ENCODE measurements around the gene SND1. TPM values are rescaled to one million over a fixed set of nuclear protein-coding genes. Genes with fewer than 3 reads are reported as not detected.

SND1 gene
- total RNA-seq, 1 experiment from 2014 or later: 274 TPM

DNA sequence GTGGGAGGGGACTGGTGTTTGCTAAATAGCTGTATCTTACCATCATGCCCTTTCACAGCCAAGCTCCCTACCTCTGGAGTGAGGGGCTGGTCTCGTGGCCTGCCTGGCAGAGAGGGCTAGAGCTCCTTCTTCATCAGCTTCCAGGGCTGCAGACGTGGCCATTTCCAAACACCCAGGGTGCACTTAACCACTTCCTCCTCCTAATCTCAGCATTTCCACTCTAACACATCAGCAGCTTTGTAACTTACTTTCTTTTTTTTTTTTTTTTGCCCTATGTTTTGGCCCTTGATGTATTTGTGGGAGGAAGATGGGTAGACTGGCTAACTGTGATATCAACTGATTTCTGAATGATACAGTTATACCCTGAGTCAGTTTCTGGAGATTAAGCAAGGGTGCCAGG lies 351.8 kb downstream of the SND1 start:
- Mint-ChIP-seq H3K27ac (ENCODE audit: unreplicated experiment) (no peak overlapping the region), H3K27me3 (ENCODE audit: insufficient read depth, unreplicated experiment) (no peaks in the 10 kb centered on the region), H3K9me3 (ENCODE audit: unreplicated experiment) (no peaks in the 10 kb centered on the region), H3K4me3 (ENCODE audit: unreplicated experiment) (no peak overlapping the region), H3K36me3 (ENCODE audit: insufficient read depth, unreplicated experiment) (peaks cover 95% of the 10 kb centered on the region), H3K4me1 (ENCODE audit: low read depth, unreplicated experiment) (peaks cover 12% of the 10 kb centered on the region)
- CTCF ChIA-PET: no interaction called here
- intact Hi-C loops (cut with micrococcal nuclease; ENCODE audit: unreplicated experiment): no loop called here
- POLR2A ChIA-PET: no interaction called here
- H3K27me3 ChIP-seq (replicated peaks; ENCODE audit: control insufficient read depth, insufficient read depth, low read length): no peaks in the 10 kb centered on the region
- no peak for DNase-seq
- peaks cover 20% of the 10 kb centered on the region for H3K4me1 ChIP-seq
- TF ChIP-seq CTCF (IDR thresholded peaks at IDR 0.05; ENCODE audit: insufficient read depth in 1 of 2, low read depth in 1 of 2, low read length in 1 of 2, severe bottlenecking in 1 of 2, unreplicated experiment in 1 of 2): no peak
- no peak overlapping the region for H3K4me3 ChIP-seq (ENCODE audit: low read depth, low read length)
- H3K9me3 ChIP-seq: no peaks in the 10 kb centered on the region
- peaks cover 1% of the 10 kb centered on the region; the same call in 1 of the 2 replicates for H3K36me3 ChIP-seq (ENCODE audit: control insufficient read depth, insufficient read depth, low read length)
- no TSS peak for BruUV-seq (replicated peaks)

DNA sequence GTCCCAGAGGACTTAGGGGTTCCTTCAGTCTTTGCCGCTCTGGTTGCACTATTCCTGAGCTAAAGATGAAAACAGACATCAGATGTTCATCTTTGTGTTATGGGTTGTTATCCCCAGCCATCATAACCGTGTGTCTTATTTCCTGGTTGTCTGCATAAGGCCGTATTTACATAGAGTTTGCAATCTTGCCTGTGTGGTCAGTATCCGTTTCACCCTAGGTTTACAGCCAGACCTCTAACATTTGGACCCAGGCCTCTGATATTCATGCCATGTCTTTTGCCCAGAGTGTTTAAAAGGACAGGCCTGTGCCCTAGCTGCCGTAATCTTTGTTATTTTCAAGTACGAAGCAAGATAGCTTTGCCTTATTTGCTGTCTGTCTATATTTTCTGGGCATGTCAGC lies 352.6 kb downstream of the SND1 start:
- POLR2A ChIA-PET: no interaction called here
- no TSS peak for BruUV-seq (replicated peaks)

GRCh38 chr7:128005117-128005516 lies 353.1 kb downstream of the SND1 start:
- Mint-ChIP-seq H3K36me3 (ENCODE audit: insufficient read depth, unreplicated experiment) (peaks cover 92% of the 10 kb centered on the region), H3K9me3 (ENCODE audit: unreplicated experiment) (no peaks in the 10 kb centered on the region), H3K27ac (ENCODE audit: unreplicated experiment) (no peak overlapping the region), H3K4me3 (ENCODE audit: unreplicated experiment) (no peak overlapping the region), H3K27me3 (ENCODE audit: insufficient read depth, unreplicated experiment) (no peaks in the 10 kb centered on the region), H3K4me1 (ENCODE audit: low read depth, unreplicated experiment) (peaks cover 12% of the 10 kb centered on the region)
- Histone ChIP-seq H3K4me3 (ENCODE audit: low read depth, low read length) (no peak overlapping the region), H3K27me3 (replicated peaks; ENCODE audit: control insufficient read depth, insufficient read depth, low read length) (no peaks in the 10 kb centered on the region), H3K4me1 (peaks cover 20% of the 10 kb centered on the region), H3K9me3 (no peaks in the 10 kb centered on the region), H3K36me3 (ENCODE audit: control insufficient read depth, insufficient read depth, low read length) (peaks cover 1% of the 10 kb centered on the region; the same call in 1 of the 2 replicates)
- intact Hi-C loops (cut with micrococcal nuclease; ENCODE audit: unreplicated experiment): no loop called here
- no TSS peak for BruUV-seq (replicated peaks)
- ChIA-PET POLR2A (no interaction called here), CTCF (no interaction called here)
- no peak for TF ChIP-seq CTCF (IDR thresholded peaks at IDR 0.05; ENCODE audit: insufficient read depth in 1 of 2, low read depth in 1 of 2, low read length in 1 of 2, severe bottlenecking in 1 of 2, unreplicated experiment in 1 of 2)
- DNase-seq: no peak

More for the DNA sequence above, 352.6 kb downstream of the SND1 start:
- Mint-ChIP-seq H3K36me3 (ENCODE audit: insufficient read depth, unreplicated experiment) (peaks cover 92% of the 10 kb centered on the region), H3K4me1 (ENCODE audit: low read depth, unreplicated experiment) (peaks cover 12% of the 10 kb centered on the region), H3K9me3 (ENCODE audit: unreplicated experiment) (no peaks in the 10 kb centered on the region), H3K4me3 (ENCODE audit: unreplicated experiment) (no peak overlapping the region), H3K27me3 (ENCODE audit: insufficient read depth, unreplicated experiment) (no peaks in the 10 kb centered on the region), H3K27ac (ENCODE audit: unreplicated experiment) (no peak overlapping the region)
- intact Hi-C loops (cut with micrococcal nuclease; ENCODE audit: unreplicated experiment): no loop called here
- Histone ChIP-seq H3K9me3 (no peaks in the 10 kb centered on the region), H3K4me3 (ENCODE audit: low read depth, low read length) (no peak overlapping the region), H3K27me3 (replicated peaks; ENCODE audit: control insufficient read depth, insufficient read depth, low read length) (no peaks in the 10 kb centered on the region), H3K4me1 (peaks cover 20% of the 10 kb centered on the region), H3K36me3 (ENCODE audit: control insufficient read depth, insufficient read depth, low read length) (peaks cover 1% of the 10 kb centered on the region; the same call in 1 of the 2 replicates)
- CTCF ChIA-PET: no interaction called here
- no peak for DNase-seq
- TF ChIP-seq CTCF (IDR thresholded peaks at IDR 0.05; ENCODE audit: insufficient read depth in 1 of 2, low read depth in 1 of 2, low read length in 1 of 2, severe bottlenecking in 1 of 2, unreplicated experiment in 1 of 2): no peak
